Progenitor cell of endocrine pancreas (in vitro differentiated cells): ENCODE data around the gene ANKS3. TPM values are rescaled to one million over a fixed set of nuclear protein-coding genes. Genes with fewer than 3 reads are reported as not detected.
A peak's percentile ranks its signal among the peaks of the same experiment; 100 is the strongest.

Experiments
- DNase-seq: peaks from one replicate; pipeline ENCODE4 v3.0.0; 2021; ENCODE audit warnings: low spot score; ENCODE audit not compliant: unreplicated experiment
- H3K27ac Mint-ChIP-seq: 2 replicates; pipeline ENCODE4 v1.8.0; 2021; ENCODE audit warnings: mild to moderate bottlenecking, moderate library complexity, mixed read lengths
- H3K27me3 Mint-ChIP-seq: 2 replicates; pipeline ENCODE4 v1.8.0; 2021; ENCODE audit warnings: mixed read lengths
- H3K36me3 Mint-ChIP-seq: 2 replicates; pipeline ENCODE4 v1.8.0; 2022; ENCODE audit warnings: mixed read lengths; ENCODE audit not compliant: insufficient read depth
- H3K4me1 Mint-ChIP-seq: 2 replicates; pipeline ENCODE4 v1.8.0; 2021; ENCODE audit warnings: low read depth, mixed read lengths
- H3K4me3 Mint-ChIP-seq: 2 replicates; pipeline ENCODE4 v1.8.0; 2021; ENCODE audit warnings: low read depth, mild to moderate bottlenecking, moderate library complexity, mixed read lengths
- H3K9me3 Mint-ChIP-seq: 2 replicates; pipeline ENCODE4 v1.8.0; 2021; ENCODE audit warnings: low read depth, mixed read lengths
- total RNA-seq: library from RNA; stranded (reverse); gene quantifications from 2 replicates; pipeline ENCODE4 v1.2.1, GENCODE V29; 2021
- TF ChIP-seq, protein P1 (sequence below): fragments of 200-600 bp; sonication (generic); IDR thresholded peaks from one replicate; pipeline ENCODE4 v1.5.0; 2021; ENCODE audit warnings: antibody characterized with exemption, mild to moderate bottlenecking; ENCODE audit not compliant: unreplicated experiment

ANKS3 gene
- total RNA-seq, 1 donor from 2014 or later, result 45.0 TPM

DNA sequence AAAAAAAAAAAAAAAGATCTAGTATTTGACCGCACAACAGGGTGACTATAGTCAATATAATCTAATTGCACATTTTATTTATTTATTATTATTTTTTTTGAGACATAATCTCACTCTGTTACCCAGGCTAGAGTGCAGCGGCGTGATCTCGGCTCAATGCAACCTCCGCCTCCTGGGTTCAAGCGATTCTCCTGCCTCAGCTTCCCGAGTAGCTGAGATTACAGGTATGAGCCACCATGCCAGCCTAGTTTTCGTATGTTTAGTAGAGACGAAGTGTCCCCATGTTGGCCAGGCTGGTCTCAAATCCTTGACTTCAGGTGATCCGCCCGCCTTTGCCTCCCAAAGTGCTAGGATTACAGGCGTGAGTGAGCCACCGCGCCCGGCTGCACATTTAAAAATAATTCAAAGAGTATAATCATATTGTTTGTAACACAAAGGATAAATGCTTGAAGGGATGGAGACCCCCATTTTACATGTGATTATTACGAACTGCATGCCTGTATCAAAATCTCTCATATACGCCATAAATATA is 794 bp downstream of the ANKS3 start:
- TF ChIP-seq, protein P1, sequence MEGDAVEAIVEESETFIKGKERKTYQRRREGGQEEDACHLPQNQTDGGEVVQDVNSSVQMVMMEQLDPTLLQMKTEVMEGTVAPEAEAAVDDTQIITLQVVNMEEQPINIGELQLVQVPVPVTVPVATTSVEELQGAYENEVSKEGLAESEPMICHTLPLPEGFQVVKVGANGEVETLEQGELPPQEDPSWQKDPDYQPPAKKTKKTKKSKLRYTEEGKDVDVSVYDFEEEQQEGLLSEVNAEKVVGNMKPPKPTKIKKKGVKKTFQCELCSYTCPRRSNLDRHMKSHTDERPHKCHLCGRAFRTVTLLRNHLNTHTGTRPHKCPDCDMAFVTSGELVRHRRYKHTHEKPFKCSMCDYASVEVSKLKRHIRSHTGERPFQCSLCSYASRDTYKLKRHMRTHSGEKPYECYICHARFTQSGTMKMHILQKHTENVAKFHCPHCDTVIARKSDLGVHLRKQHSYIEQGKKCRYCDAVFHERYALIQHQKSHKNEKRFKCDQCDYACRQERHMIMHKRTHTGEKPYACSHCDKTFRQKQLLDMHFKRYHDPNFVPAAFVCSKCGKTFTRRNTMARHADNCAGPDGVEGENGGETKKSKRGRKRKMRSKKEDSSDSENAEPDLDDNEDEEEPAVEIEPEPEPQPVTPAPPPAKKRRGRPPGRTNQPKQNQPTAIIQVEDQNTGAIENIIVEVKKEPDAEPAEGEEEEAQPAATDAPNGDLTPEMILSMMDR, result no peak
- DNase-seq, result no peak
- Mint-ChIP-seq H3K9me3 (no peaks in the 10 kb centered on the region), H3K4me1 (peaks cover 11% of the 10 kb centered on the region), H3K4me3 (peak overlapping the region; percentile 95), H3K27me3 (peaks cover 6% of the 10 kb centered on the region), H3K36me3 (peaks cover 6% of the 10 kb centered on the region), H3K27ac (peak overlapping the region; percentile 97)

DNA sequence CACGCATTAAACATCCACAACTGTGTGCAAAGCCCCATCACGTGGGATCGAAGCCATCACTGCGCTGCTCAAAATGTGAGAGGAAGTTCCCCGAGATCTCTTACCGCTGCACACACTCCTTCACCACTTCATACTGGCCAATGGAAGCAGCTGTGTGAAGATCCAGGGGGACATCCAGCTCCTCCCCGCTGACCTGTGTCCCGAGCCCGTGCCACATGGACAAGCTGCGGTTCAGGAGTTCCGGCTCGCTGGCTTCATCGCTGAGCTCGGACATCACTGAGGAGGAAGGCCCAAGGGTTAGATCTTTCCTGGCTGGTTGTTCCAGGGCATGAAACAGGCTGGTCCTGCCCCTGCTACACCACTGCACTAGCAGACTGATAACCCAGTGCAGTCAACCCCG is 4.2 kb downstream of the ANKS3 start:
- peaks cover 7% of the 10 kb centered on the region for H3K4me1 Mint-ChIP-seq
- H3K36me3 Mint-ChIP-seq, result peaks cover 9% of the 10 kb centered on the region
- TF ChIP-seq, protein P1, result no peak
- DNase-seq, result no peak
- H3K27ac Mint-ChIP-seq, result no peak overlapping the region
- H3K27me3 Mint-ChIP-seq, result no peaks in the 10 kb centered on the region
- H3K4me3 Mint-ChIP-seq, result no peak overlapping the region
- no peaks in the 10 kb centered on the region for H3K9me3 Mint-ChIP-seq

DNA sequence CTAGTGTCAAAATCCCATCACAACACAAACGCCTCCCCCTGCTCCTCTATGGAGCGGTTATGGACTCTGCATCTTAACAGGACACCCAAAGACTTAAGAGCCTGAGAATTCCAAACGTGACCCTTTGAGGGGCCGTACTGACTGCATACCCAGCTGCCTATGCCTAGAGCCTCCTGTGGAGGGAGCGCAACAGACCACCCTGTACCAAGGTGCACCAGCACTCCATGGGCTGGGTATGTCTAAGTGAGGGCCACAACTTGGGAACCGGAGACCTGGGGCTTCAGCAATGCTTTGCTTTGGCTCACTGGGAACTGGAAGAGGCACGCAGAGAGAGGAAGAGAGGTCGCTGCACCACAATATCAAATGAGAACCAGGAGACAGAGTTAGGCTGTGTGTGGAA is 5.4 kb downstream of the ANKS3 start:
- DNase-seq, result no peak
- TF ChIP-seq, protein P1, result no peak
- peaks cover 9% of the 10 kb centered on the region for H3K36me3 Mint-ChIP-seq
- no peaks in the 10 kb centered on the region for H3K9me3 Mint-ChIP-seq
- H3K4me3 Mint-ChIP-seq, result no peak overlapping the region
- no peaks in the 10 kb centered on the region for H3K27me3 Mint-ChIP-seq
- peak overlapping the region; percentile 39 for H3K27ac Mint-ChIP-seq
- peaks cover 6% of the 10 kb centered on the region for H3K4me1 Mint-ChIP-seq

DNA sequence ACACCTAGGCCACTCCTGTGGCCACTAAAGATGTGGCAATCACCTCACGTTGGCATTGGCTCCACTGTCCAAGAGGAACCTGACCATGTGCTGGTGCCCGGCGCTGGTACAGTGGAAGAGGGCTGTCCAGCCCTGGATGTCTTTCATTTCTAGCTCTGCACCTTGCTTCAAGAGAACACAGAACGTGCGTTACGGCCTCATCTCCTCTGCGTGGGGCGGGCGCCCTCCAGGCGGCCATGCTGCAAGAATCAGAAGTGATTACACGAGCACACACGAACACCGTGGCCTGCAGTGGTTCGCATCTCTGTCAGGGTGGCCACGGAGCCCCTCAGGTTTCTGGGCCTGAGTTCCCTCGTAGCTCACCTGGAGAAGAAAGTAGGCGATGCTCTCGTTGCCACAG is 7.5 kb downstream of the ANKS3 start:
- TF ChIP-seq, protein P1, result no peak
- Mint-ChIP-seq H3K27ac (no peak overlapping the region), H3K36me3 (peaks cover 13% of the 10 kb centered on the region), H3K4me3 (no peak overlapping the region), H3K4me1 (no peaks in the 10 kb centered on the region), H3K27me3 (no peaks in the 10 kb centered on the region), H3K9me3 (no peaks in the 10 kb centered on the region)
- DNase-seq, result no peak

DNA sequence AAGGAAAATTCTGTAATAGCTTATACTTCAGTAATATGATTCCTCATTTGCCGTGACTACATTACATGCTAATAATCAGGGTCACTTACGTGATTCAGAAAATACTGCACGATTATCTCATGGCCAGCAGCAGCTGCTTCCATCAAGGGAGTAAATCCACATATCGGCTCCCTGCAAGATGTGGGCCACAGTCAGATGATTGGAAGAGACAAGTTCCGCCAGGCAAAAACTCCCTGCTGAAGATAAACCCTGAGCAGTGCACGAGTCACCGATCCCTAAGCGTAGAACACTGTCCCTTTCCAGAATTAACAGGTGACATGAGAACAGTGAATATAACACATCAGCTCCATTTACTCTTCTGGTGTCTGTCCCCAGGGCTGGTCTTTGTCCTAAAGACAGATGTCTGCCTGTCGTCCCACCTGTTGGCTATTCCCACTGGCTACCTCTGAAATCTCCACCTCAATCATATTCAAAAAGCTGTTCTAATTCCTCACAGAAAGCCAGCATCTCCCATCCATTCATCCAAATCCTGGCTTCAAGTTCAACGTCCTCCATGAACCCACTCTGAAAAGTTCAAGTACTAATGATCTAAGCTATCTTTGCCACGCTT is 9.3 kb downstream of the ANKS3 start:
- no peaks in the 10 kb centered on the region for H3K4me1 Mint-ChIP-seq
- no peak overlapping the region for H3K27ac Mint-ChIP-seq
- no peaks in the 10 kb centered on the region for H3K27me3 Mint-ChIP-seq
- TF ChIP-seq, protein P1, result no peak
- H3K36me3 Mint-ChIP-seq, result peaks cover 11% of the 10 kb centered on the region
- DNase-seq, result no peak
- H3K4me3 Mint-ChIP-seq, result no peak overlapping the region
- no peaks in the 10 kb centered on the region for H3K9me3 Mint-ChIP-seq
